ENCODE data around the gene BORCS5. TPM values are rescaled to one million over a fixed set of nuclear protein-coding genes. Genes with fewer than 3 reads are reported as not detected.
"Not testable (repeated sequence)": the region's sequence is repeated elsewhere in the genome, so short reads cannot be mapped to it uniquely, and the experiment has no call there.

Gene BORCS5
- total RNA-seq, 3 donors from 2014 or later = 22.2 to 26.7 (median 23.6) TPM

- no peak for DNase-seq
- Mint-ChIP-seq H3K9me3 (peaks cover 8% of the 10 kb centered on the region), H3K27me3 (ENCODE audit: low read depth) (no peaks in the 10 kb centered on the region), H3K4me1 (ENCODE audit: low read depth) (peaks cover 35% of the 10 kb centered on the region), H3K4me3 (no peak overlapping the region), H3K36me3 (ENCODE audit: insufficient read depth) (peaks cover 24% of the 10 kb centered on the region)
- no peak for ATAC-seq
Observed at GRCh38 chr12:12396694-12397093, 39.8 kb downstream of the BORCS5 start.

DNA sequence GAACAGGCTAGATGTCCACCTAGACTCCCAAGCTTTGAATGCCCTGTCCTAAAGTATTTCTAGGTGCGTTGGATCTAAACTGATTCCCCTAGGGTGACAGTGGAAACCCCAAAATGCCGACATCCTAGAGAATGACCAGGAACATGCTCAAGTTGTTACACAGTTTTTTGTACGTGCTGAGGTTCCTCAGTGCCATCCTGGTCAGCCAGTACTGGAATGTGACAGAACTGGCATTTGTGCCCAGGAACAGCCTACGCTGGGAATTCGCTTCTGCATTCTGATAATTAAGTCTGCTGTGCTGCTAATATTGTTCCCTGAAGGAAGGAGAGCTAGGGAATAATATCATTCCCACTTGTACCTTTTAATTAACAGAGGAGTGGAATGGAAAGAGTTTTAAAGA, 40.3 kb downstream of the BORCS5 start:
- Mint-ChIP-seq H3K36me3 (ENCODE audit: insufficient read depth) (peaks cover 24% of the 10 kb centered on the region), H3K27me3 (ENCODE audit: low read depth) (no peaks in the 10 kb centered on the region), H3K4me3 (no peak overlapping the region), H3K4me1 (ENCODE audit: low read depth) (peaks cover 34% of the 10 kb centered on the region), H3K9me3 (peaks cover 8% of the 10 kb centered on the region)
- no peak for ATAC-seq
- DNase-seq = no peak

DNA sequence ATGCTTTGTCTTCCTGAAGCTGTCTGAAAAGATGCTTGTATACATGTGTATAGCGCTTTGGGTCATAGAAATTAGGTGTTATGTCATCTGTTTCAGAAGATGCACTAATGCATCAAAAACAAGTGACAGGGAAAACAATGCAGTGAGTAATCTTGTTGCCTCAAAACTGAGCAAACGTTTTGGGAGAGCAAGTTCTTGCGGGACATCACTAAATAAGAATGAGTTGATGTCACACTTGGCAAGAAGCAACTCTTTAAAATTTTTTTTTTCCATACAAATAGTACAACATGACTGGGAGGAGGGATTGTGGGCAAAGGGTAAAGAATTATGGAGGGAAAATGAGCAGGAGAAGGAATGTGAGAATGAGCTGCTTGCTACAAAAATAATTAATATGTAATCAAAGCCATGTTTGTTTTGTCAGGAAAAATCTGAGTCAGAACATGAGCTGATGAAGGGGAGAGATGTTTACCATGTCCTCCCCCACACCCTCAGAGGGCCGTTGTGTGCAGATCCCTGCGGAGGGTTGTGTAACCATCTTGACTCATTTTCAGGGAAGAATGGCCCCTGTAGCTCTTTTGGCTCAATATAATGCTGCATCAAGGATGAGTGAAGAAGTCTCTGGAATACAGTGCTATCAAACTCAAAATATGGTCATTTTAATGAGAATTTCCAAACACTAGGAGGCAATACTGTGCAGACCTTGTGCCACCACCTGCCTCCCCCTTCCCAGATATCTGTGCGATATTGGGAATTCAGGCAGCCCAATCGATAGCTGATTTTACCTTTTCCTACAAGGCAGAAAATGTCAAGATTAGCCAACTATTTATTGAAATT, 41.4 kb downstream of the BORCS5 start:
- H3K4me1 Mint-ChIP-seq (ENCODE audit: low read depth) = peaks cover 38% of the 10 kb centered on the region

GRCh38 chr12:12399161-12399560, 42.3 kb downstream of the BORCS5 start:
- Mint-ChIP-seq H3K9me3 (peaks cover 8% of the 10 kb centered on the region), H3K27me3 (ENCODE audit: low read depth) (no peaks in the 10 kb centered on the region), H3K4me1 (ENCODE audit: low read depth) (peaks cover 47% of the 10 kb centered on the region), H3K4me3 (no peak overlapping the region), H3K36me3 (ENCODE audit: insufficient read depth) (peaks cover 24% of the 10 kb centered on the region)
- ATAC-seq (no peak), DNase-seq (no peak)

More for the DNA sequence above, 41.4 kb downstream of the BORCS5 start:
- Mint-ChIP-seq H3K27me3 (ENCODE audit: low read depth) (no peaks in the 10 kb centered on the region), H3K36me3 (ENCODE audit: insufficient read depth) (peaks cover 24% of the 10 kb centered on the region), H3K9me3 (peaks cover 8% of the 10 kb centered on the region), H3K4me3 (no peak overlapping the region)
- no peak for DNase-seq
- ATAC-seq = no peak

GRCh38 chr12:12399776-12400305, 43.0 kb downstream of the BORCS5 start:
- Mint-ChIP-seq H3K36me3 (ENCODE audit: insufficient read depth) (peaks cover 21% of the 10 kb centered on the region), H3K27me3 (ENCODE audit: low read depth) (no peaks in the 10 kb centered on the region), H3K4me1 (ENCODE audit: low read depth) (peaks cover 48% of the 10 kb centered on the region), H3K4me3 (no peak overlapping the region), H3K9me3 (peaks cover 8% of the 10 kb centered on the region)
- DNase-seq (no peak), ATAC-seq (no peak)

GRCh38 chr12:12400793-12401192, 43.9 kb downstream of the BORCS5 start:
- Mint-ChIP-seq H3K4me3 (no peak overlapping the region), H3K36me3 (ENCODE audit: insufficient read depth) (peaks cover 19% of the 10 kb centered on the region), H3K27me3 (ENCODE audit: low read depth) (no peaks in the 10 kb centered on the region), H3K4me1 (ENCODE audit: low read depth) (peaks cover 50% of the 10 kb centered on the region), H3K9me3 (peaks cover 8% of the 10 kb centered on the region)
- ATAC-seq (no peak), DNase-seq (no peak)

DNA sequence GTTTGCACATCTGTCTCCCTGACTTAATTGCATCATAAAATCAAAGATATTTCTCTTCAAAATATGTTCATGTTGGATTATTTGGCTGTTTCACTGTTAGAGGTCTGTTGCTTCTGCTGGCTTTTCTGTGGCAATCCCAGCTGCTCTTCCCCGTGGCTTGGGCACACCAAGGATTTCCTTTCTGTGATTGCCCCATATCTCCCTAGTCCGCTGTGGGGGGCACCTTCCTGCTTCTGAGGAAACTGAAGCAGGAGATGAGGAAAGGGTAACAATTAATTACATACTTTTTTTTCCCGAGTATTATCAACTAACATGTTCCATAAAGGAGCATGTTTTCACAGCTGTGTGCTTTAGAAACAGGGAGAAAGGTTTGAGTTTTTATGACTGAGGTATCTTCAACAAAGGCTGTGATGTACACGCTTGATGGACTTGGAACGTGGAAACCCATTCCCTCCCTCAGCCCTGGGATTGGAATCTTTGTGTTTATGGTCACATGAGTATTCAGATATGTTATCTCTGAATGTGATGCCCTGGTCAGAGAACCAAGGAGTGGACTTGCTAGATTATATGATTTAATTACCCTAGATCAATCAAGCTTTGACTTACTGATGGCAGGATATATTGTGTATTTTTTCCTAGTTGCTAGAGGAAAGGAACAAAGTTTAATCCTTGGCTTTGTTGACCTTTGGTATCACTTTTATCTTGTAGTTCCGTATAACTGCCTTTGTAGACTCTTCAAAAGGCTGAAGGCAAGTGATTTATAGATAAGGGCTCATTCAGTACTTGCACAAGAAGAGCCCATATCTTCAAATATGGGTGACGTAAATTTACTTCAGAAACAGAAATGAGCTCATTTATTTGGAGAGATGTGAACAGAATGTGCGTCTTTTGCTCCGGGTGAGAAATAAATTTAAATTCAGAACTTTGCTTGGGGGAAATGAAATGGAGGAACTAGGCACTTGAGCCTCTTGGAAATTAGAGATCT, 46.7 kb downstream of the BORCS5 start:
- peak in 1 of 2 donors; percentile 25 for ATAC-seq
- H3K4me1 Mint-ChIP-seq (ENCODE audit: low read depth) = peaks cover 41% of the 10 kb centered on the region
- no peak overlapping the region for H3K4me3 Mint-ChIP-seq
- DNase-seq = no peak
- H3K9me3 Mint-ChIP-seq = peaks cover 8% of the 10 kb centered on the region
- no peaks in the 10 kb centered on the region for H3K27me3 Mint-ChIP-seq (ENCODE audit: low read depth)
- H3K36me3 Mint-ChIP-seq (ENCODE audit: insufficient read depth) = peaks cover 18% of the 10 kb centered on the region

- ATAC-seq = no peak
- peaks cover 8% of the 10 kb centered on the region for H3K9me3 Mint-ChIP-seq
- DNase-seq = no peak
- H3K4me3 Mint-ChIP-seq = no peak overlapping the region
- H3K4me1 Mint-ChIP-seq (ENCODE audit: low read depth) = peaks cover 41% of the 10 kb centered on the region
- H3K27me3 Mint-ChIP-seq (ENCODE audit: low read depth) = no peaks in the 10 kb centered on the region
- peaks cover 17% of the 10 kb centered on the region for H3K36me3 Mint-ChIP-seq (ENCODE audit: insufficient read depth)
Observed at GRCh38 chr12:12404297-12404696, 47.4 kb downstream of the BORCS5 start.

DNA sequence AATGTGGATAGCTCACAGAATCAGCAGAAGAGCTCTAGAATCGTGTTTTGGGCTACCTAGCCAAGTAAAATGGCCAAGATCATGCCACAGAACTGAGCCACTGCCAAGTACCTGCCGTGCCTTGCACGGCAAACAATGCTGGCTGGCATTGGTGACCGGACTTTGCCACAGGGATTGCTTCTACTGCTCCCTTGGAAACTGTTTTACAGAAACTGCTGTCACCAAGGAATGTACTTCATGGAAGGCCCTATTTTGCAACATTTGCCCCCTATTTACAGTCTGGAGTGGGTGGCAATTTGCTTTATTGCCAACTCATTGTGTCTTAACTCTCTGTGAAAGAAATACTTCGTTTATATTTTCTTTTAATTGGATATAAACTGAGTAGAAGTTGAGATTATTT, 49.0 kb downstream of the BORCS5 start:
- peaks cover 15% of the 10 kb centered on the region for H3K36me3 Mint-ChIP-seq (ENCODE audit: insufficient read depth)
- H3K4me1 Mint-ChIP-seq (ENCODE audit: low read depth) = peaks cover 34% of the 10 kb centered on the region
- H3K9me3 Mint-ChIP-seq = peaks cover 4% of the 10 kb centered on the region
- DNase-seq = no peak
- no peaks in the 10 kb centered on the region for H3K27me3 Mint-ChIP-seq (ENCODE audit: low read depth)
- no peak overlapping the region for H3K4me3 Mint-ChIP-seq
- no peak for ATAC-seq

DNA sequence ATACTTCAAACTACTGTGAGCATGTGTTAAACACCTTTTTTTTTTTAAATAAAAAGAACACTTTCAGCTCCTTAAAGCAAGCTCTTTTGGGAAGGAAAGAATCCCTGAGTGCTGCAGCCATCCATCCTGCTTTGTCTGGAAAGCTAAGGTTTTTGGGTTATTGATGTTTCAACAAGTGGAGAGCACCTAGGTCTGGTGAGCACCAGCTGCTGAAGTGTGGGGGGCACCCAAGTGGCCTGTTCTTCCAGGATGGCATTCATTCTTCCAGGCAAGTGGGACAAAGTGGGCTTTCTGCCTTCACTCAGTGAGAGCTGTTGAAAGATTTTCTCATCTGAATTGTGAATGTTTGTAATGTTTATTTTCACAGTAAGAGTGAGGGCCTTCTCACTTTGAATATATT, 49.9 kb downstream of the BORCS5 start:
- Mint-ChIP-seq H3K4me1 (ENCODE audit: low read depth) (peaks cover 38% of the 10 kb centered on the region), H3K27me3 (ENCODE audit: low read depth) (no peaks in the 10 kb centered on the region), H3K36me3 (ENCODE audit: insufficient read depth) (peaks cover 14% of the 10 kb centered on the region), H3K4me3 (no peak overlapping the region), H3K9me3 (no peaks in the 10 kb centered on the region)
- DNase-seq = no peak
- no peak for ATAC-seq

DNA sequence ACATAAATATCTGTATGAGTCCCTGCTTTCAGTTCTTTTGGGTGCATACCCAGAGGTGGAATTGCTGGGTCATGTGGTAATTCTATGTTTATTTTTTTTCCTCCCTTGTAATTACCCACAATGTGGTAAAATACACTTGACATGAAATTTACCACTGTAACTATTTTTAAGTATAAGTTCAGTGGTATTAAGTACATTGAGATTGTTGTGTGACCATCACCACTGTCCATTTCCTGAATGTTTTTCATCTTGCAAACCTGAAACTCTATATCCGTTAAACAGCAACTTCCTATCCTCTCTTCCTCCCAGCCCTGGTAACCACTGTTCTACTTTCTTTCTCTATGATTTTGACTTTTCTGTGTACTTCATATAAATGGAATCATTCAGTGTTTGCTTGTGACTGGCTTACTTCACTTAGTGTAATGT, 51.4 kb downstream of the BORCS5 start:
- peaks cover 37% of the 10 kb centered on the region for H3K4me1 Mint-ChIP-seq (ENCODE audit: low read depth)
- H3K27me3 Mint-ChIP-seq (ENCODE audit: low read depth) = no peaks in the 10 kb centered on the region
- no peak overlapping the region for H3K4me3 Mint-ChIP-seq
- no peaks in the 10 kb centered on the region for H3K9me3 Mint-ChIP-seq
- peaks cover 20% of the 10 kb centered on the region for H3K36me3 Mint-ChIP-seq (ENCODE audit: insufficient read depth)
- DNase-seq = no peak
- ATAC-seq = no peak

DNA sequence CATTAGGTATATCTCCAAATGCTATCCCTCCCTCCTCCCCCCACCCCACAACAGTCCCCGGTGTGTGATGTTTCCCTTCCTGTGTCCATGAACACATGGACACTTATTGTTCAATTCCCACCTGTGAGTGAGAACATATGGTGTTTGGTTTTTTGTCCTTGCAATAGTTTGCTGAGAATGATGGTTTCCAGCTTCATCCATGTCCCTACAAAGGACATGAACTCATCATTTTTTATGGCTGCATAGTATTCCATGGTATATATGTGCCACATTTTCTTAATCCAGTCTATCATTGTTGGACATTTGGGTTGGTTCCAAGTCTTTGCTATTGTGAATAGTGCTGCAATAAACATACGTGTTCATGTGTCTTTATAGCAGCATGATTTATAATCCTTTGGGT, 52.5 kb downstream of the BORCS5 start:
- Mint-ChIP-seq H3K4me1 (ENCODE audit: low read depth) (peaks cover 26% of the 10 kb centered on the region), H3K36me3 (ENCODE audit: insufficient read depth) (peaks cover 20% of the 10 kb centered on the region)
- H3K9me3 Mint-ChIP-seq; DNase-seq; H3K27me3 Mint-ChIP-seq (ENCODE audit: low read depth); H3K4me3 Mint-ChIP-seq; ATAC-seq: not testable (repeated sequence)

- Mint-ChIP-seq H3K4me1 (ENCODE audit: low read depth) (peaks cover 22% of the 10 kb centered on the region), H3K4me3 (no peak overlapping the region)
- ATAC-seq = peak in 1 of 2 donors; percentile 46
Observed at GRCh38 chr12:12415886-12416285, 59.0 kb downstream of the BORCS5 start.

GRCh38 chr12:12419165-12419564, 62.3 kb downstream of the BORCS5 start:
- peaks cover 33% of the 10 kb centered on the region for H3K36me3 Mint-ChIP-seq (ENCODE audit: insufficient read depth)
- H3K4me3 Mint-ChIP-seq; DNase-seq; H3K9me3 Mint-ChIP-seq; H3K27me3 Mint-ChIP-seq (ENCODE audit: low read depth); ATAC-seq: not testable (repeated sequence)
- H3K4me1 Mint-ChIP-seq (ENCODE audit: low read depth) = peaks cover 18% of the 10 kb centered on the region

More at GRCh38 chr12:12415886-12416285, 59.0 kb downstream of the BORCS5 start:
- Mint-ChIP-seq H3K36me3 (ENCODE audit: insufficient read depth) (peaks cover 24% of the 10 kb centered on the region), H3K27me3 (ENCODE audit: low read depth) (no peaks in the 10 kb centered on the region), H3K9me3 (peaks cover 4% of the 10 kb centered on the region)
- no peak for DNase-seq

All from activated T-cell treated with anti-CD3 and anti-CD28 coated beads, Interleukin-2, amount 50 U/mL, for 4 hours (primary cell).